IMR-90 (cell line): ENCODE data around the gene ADRB2. TPM values are rescaled to one million over a fixed set of nuclear protein-coding genes. Genes with fewer than 3 reads are reported as not detected.

Experiments used
- ATAC-seq: fragments of 200-7000 bp; cut with Tn5 transposase; 2 replicates; pipeline ENCODE4 v1.9.1; 2020; ENCODE audit warnings: low read depth, mild to moderate bottlenecking, moderate library complexity
- BruUV-seq: library from RNA; stranded (reverse); fragments of 400-500 nt; replicated peaks from 2 replicates; lab custom pipeline; 2021; lab: Mats Ljungman, UMichigan
- CTCF ChIA-PET: fragments of 300-600 bp; formaldehyde crosslinking; extraction: SDS; loops from one replicate; lab custom pipeline; 2021; ENCODE audit warnings: antibody characterized with exemption; lab: Yijun Ruan, JAX
- POLR2A ChIA-PET: fragments of 300-600 bp; sonication (Branson Sonifier 250); formaldehyde crosslinking; loops from one replicate; lab custom pipeline; 2022; ENCODE audit warnings: antibody characterized with exemption; ENCODE audit not compliant: unreplicated experiment; lab: Charles Lee
- DNase-seq: peaks from one replicate; pipeline ENCODE4 v3.0.0; 2013
- H2AFZ ChIP-seq: replicated peaks from 2 replicates; pipeline ENCODE3; 2013; ENCODE audit warnings: low read length, mild to moderate bottlenecking; ENCODE audit not compliant: poor library complexity
- H2AK5ac ChIP-seq: 2 replicates; pipeline ENCODE4 v1.6.1; 2013; ENCODE audit warnings: low read depth, low read length, inconsistent platforms
- H2AK9ac ChIP-seq: replicated peaks from 2 replicates; pipeline ENCODE3; 2013; ENCODE audit warnings: mild to moderate bottlenecking, low read depth, low read length, moderate library complexity; ENCODE audit not compliant: poor library complexity
- H2BK120ac ChIP-seq: 2 replicates; pipeline ENCODE4 v1.6.1; 2013; ENCODE audit warnings: low read depth, low read length, inconsistent platforms
- H2BK15ac ChIP-seq: 3 replicates; pipeline ENCODE4 v1.6.1; 2013; ENCODE audit warnings: low read depth, low read length, inconsistent platforms
- H2BK20ac ChIP-seq: 2 replicates; pipeline ENCODE4 v1.6.1; 2013; ENCODE audit warnings: low read depth, mild to moderate bottlenecking, inconsistent platforms, low read length, moderate library complexity
- H2BK5ac ChIP-seq: 2 replicates; pipeline ENCODE4 v1.6.1; 2013; ENCODE audit warnings: mild to moderate bottlenecking, low read depth, low read length, inconsistent platforms; ENCODE audit not compliant: poor library complexity, severe bottlenecking
- H3K14ac ChIP-seq: replicated peaks from 2 replicates; pipeline ENCODE4 v1.6.1; 2013; ENCODE audit warnings: low read depth, low read length, inconsistent platforms
- H3K18ac ChIP-seq: 2 replicates; pipeline ENCODE4 v1.6.1; 2013; ENCODE audit warnings: low read depth, low read length, control low read depth
- H3K23ac ChIP-seq: 2 replicates; pipeline ENCODE4 v1.6.1; 2013; ENCODE audit warnings: low read depth, low read length, inconsistent platforms
- H3K27ac ChIP-seq: 2 replicates; pipeline ENCODE4 v1.5.1; 2013; ENCODE audit warnings: mild to moderate bottlenecking, control low read depth, low read length; ENCODE audit not compliant: insufficient read depth
- H3K27me3 ChIP-seq: 2 replicates; pipeline ENCODE4 v1.6.1; 2013; ENCODE audit warnings: low read length; ENCODE audit not compliant: control insufficient read depth, insufficient read depth
- H3K36me3 ChIP-seq: 2 replicates; pipeline ENCODE4 v1.6.1; 2013; ENCODE audit warnings: low read length, mixed read lengths; ENCODE audit not compliant: control insufficient read depth, insufficient read depth
- H3K4ac ChIP-seq: 2 replicates; pipeline ENCODE4 v1.6.1; 2013; ENCODE audit warnings: low read depth, low read length, inconsistent platforms
- H3K4me1 ChIP-seq: 2 replicates; pipeline ENCODE4 v1.6.1; 2013; ENCODE audit warnings: low read length, mixed read lengths; ENCODE audit not compliant: control insufficient read depth, insufficient read depth
- H3K4me2 ChIP-seq: 2 replicates; pipeline ENCODE4 v1.6.1; 2013; ENCODE audit warnings: low read depth, mild to moderate bottlenecking, control low read depth, low read length, moderate library complexity
- H3K4me3 ChIP-seq: 2 replicates; pipeline ENCODE4 v1.5.1; 2013; ENCODE audit warnings: low read depth, mild to moderate bottlenecking, control low read depth, low read length, moderate library complexity; ENCODE audit not compliant: insufficient read depth
- H3K56ac ChIP-seq: 2 replicates; pipeline ENCODE4 v1.6.1; 2013; ENCODE audit warnings: low read length, inconsistent platforms; ENCODE audit not compliant: insufficient read depth; ENCODE audit errors: extremely low read depth
- H3K79me1 ChIP-seq, 2 experiments: 2 replicates each; pipeline ENCODE4 v1.6.1; 2013; ENCODE audit warnings: low read length in 2 of 2, inconsistent platforms in 1 of 2, low read depth in 1 of 2
- H3K9ac ChIP-seq: 2 replicates; pipeline ENCODE4 v1.6.1; 2013; ENCODE audit warnings: low read depth, low read length, control low read depth
- H3K9me1 ChIP-seq: 2 replicates; pipeline ENCODE4 v1.6.1; 2013; ENCODE audit warnings: low read length, inconsistent platforms; ENCODE audit not compliant: insufficient read depth
- H3K9me3 ChIP-seq: 2 replicates; pipeline ENCODE4 v1.6.1; 2013; ENCODE audit warnings: low read length; ENCODE audit not compliant: control insufficient read depth, insufficient read depth
- H4K20me1 ChIP-seq: 2 replicates; pipeline ENCODE4 v1.6.1; 2013; ENCODE audit warnings: low read length, inconsistent platforms; ENCODE audit not compliant: insufficient read depth
- H4K5ac ChIP-seq: 2 replicates; pipeline ENCODE4 v1.6.1; 2013; ENCODE audit warnings: mild to moderate bottlenecking, low read depth, low read length, control low read depth
- H4K8ac ChIP-seq, 2 experiments: 2 replicates each; pipeline ENCODE4 v1.6.1; 2013; ENCODE audit warnings: low read depth in 2 of 2, low read length in 2 of 2, control low read depth in 1 of 2, inconsistent platforms in 1 of 2
- H4K91ac ChIP-seq: 2 replicates; pipeline ENCODE4 v1.6.1; 2013; ENCODE audit warnings: low read depth, low read length, inconsistent platforms; ENCODE audit not compliant: insufficient read depth
- MAFK ChIP-seq: IDR thresholded peaks from 2 replicates; pipeline ENCODE4 v1.6.1; 2012; ENCODE audit warnings: low read depth, low read length, improper control_type of control experiment
- RCOR1 ChIP-seq: IDR thresholded peaks from 2 replicates; pipeline ENCODE4 v1.6.1; 2012; ENCODE audit warnings: mild to moderate bottlenecking, low read length, improper control_type of control experiment; ENCODE audit not compliant: insufficient replicate concordance
- WGBS, 2 experiments: methylation state at CpG; one replicate each; pipeline versions ENCODE4 v1.1.5 to v1.1.7; 2013; ENCODE audit warnings: missing lambda C conversion rate in 2 of 2; ENCODE audit not compliant: insufficient read length in 1 of 2; ENCODE audit errors: extremely low coverage in 2 of 2; 5-methylcytosine and 5-hydroxymethylcytosine counted together
- dilution Hi-C: fragments of 300-500 bp; cut with HindIII; formaldehyde crosslinking; loops from one replicate; pipeline ENCODE4 v1.14.3; 2018; ENCODE audit warnings: low sequenced_read_pairs; ENCODE audit not compliant: unreplicated experiment
- in situ Hi-C: fragments of 300-500 bp; cut with MboI; formaldehyde crosslinking; loops from 3 replicates; pipeline ENCODE4 v1.14.3; 2019; ENCODE audit warnings: low sequenced_read_pairs, inconsistent platforms, mixed read lengths
- intact Hi-C: fragments of 100-400 bp; cut with micrococcal nuclease; formaldehyde crosslinking; loops from 2 replicates; pipeline ENCODE4 v1.10.0; 2022
- polyA plus RNA-seq, 3 experiments: library from polyadenylated mRNA; depleted of rRNA; stranded (reverse); fragments of >200 nt; gene quantifications; 2 replicates each; pipeline ENCODE4 v1.2.3, GENCODE V29; 2012; ENCODE audit warnings: low replicate concordance in 1 of 3
- total RNA-seq: library from RNA; depleted of rRNA; stranded (reverse); fragments of >200 nt; gene quantifications from 2 replicates; pipeline ENCODE4 v1.2.3, GENCODE V29; 2012

ADRB2 gene
- total and polyA plus RNA-seq, 2 of the 4 experiments (the other 2 are of a cell fraction) = 1.6 to 3.4 TPM

GRCh38 chr5:148807851-148808250 is 18.6 kb upstream of the ADRB2 start:
- Histone ChIP-seq H2BK120ac (no peak overlapping the region), H3K9ac (no peak overlapping the region), H4K5ac (no peak overlapping the region; the same call in 1 of the 2 replicates), H3K56ac (no peak overlapping the region), H3K4me3 (no peak overlapping the region), H3K9me1 (peaks cover 13% of the 10 kb centered on the region), H4K8ac (no peak overlapping the region; a peak in 1 of 4 replicates), H2BK5ac (no peak overlapping the region), H3K27ac (no peak overlapping the region), H3K4ac (no peak overlapping the region), H3K18ac (peak overlapping the region; percentile 21; the same call in 1 of the 2 replicates), H3K36me3 (no peaks in the 10 kb centered on the region), H3K4me2 (no peak overlapping the region), H3K79me1 (no peaks in the 10 kb centered on the region), H3K14ac (no peak overlapping the region), H2AK5ac (no peak overlapping the region), H3K9me3 (no peaks in the 10 kb centered on the region), H2BK15ac (no peak overlapping the region), H3K4me1 (peaks cover 10% of the 10 kb centered on the region), H2AFZ (peak overlapping the region; percentile 73), H3K23ac (no peak overlapping the region), H3K27me3 (no peaks in the 10 kb centered on the region), H2AK9ac (no peak overlapping the region), H2BK20ac (no peak overlapping the region), H4K20me1 (no peaks in the 10 kb centered on the region), H4K91ac (no peak overlapping the region)
- intact Hi-C loops = no loop called here
- ATAC-seq = peak; percentile 16; the same call in 1 of the 2 replicates
- dilution Hi-C loops = no loop called here
- TF ChIP-seq RCOR1 (no peak), MAFK (peak; percentile 99)
- in situ Hi-C loops = no loop called here
- POLR2A ChIA-PET = interaction anchor here (0.6 kb wide), 1 partner anchor 47 kb away, joined by 3 read pairs; no protein-coding TSS in a partner anchor
- CTCF ChIA-PET = no interaction called here
- WGBS, 2 experiments = 40% methylated on average over 1 of the region's 2 CpGs; no CpG with 5 or more reads in 1 of the 2 experiments
- BruUV-seq = no TSS peak
- DNase-seq = no peak
